Kidney (tissue), 14 donors: ENCODE measurements around the gene TBCB. TPM values are rescaled to one million over a fixed set of nuclear protein-coding genes. Genes with fewer than 3 reads are reported as not detected.
A peak's percentile ranks its signal among the peaks of the same experiment; 100 is the strongest.

ENCODE experiments used
- DNase-seq, 5 donors: peaks; one replicate each; pipeline ENCODE4 v3.0.0-alpha.2; 2013 to 2020
- FAIRE-seq: peaks from 2 replicates; lab custom pipeline; 2012; peaks lifted over from hg19 to GRCh38; lab: Jason Lieb, UNC
- H3K27ac ChIP-seq, 2 donors: one replicate each; pipeline ENCODE4 v1.7.0; 2013; ENCODE audit warnings: low read depth in 2 of 2, low read length in 2 of 2, inconsistent platforms in 1 of 2
- H3K27me3 ChIP-seq: one replicate; pipeline ENCODE4 v1.7.1; 2013; ENCODE audit warnings: low read length, inconsistent platforms; ENCODE audit not compliant: control insufficient read depth, insufficient read depth
- H3K36me3 ChIP-seq, 3 donors: one replicate each; pipeline versions ENCODE4 v1.7.0 to v1.7.1; 2013; ENCODE audit warnings: low read length in 3 of 3, control low read depth in 1 of 3, inconsistent platforms in 1 of 3; ENCODE audit not compliant: insufficient read depth in 3 of 3, control insufficient read depth in 2 of 3
- H3K4me1 ChIP-seq, 3 donors: one replicate each; pipeline versions ENCODE4 v1.7.0 to v1.7.1; 2013; ENCODE audit warnings: low read length in 3 of 3, inconsistent platforms in 1 of 3, low read depth in 1 of 3; ENCODE audit not compliant: control insufficient read depth in 2 of 3, insufficient read depth in 2 of 3
- H3K4me3 ChIP-seq, 3 donors: one replicate each; pipeline versions ENCODE4 v1.7.0 to v1.8.1; 2013; ENCODE audit warnings: low read length in 3 of 3, control low read depth in 1 of 3, inconsistent platforms in 1 of 3
- H3K9ac ChIP-seq, 3 donors: one replicate each; pipeline versions ENCODE4 v1.7.0 to v1.7.1; 2013; ENCODE audit warnings: low read length in 3 of 3, control low read depth in 1 of 3, inconsistent platforms in 1 of 3
- H3K9me3 ChIP-seq, 3 donors: one replicate each; pipeline versions ENCODE4 v1.7.0 to v1.7.1; 2013; ENCODE audit warnings: low read length in 3 of 3, control low read depth in 1 of 3, inconsistent platforms in 1 of 3; ENCODE audit not compliant: control insufficient read depth in 2 of 3, insufficient read depth in 1 of 3
- intact Hi-C: fragments of 100-400 bp; cut with DNase I; formaldehyde crosslinking; loops from one replicate; pipeline ENCODE4 v1.11.1; 2022
- polyA plus RNA-seq: library from polyadenylated mRNA; stranded (reverse); fragments of 350-450 nt; fragmentation: Illumina TruSeq; extraction: RNeasy Lipid Tissue Mini Kit (QIAGEN cat#74804); gene quantifications from one replicate; pipeline ENCODE4 v1.2.3, GENCODE V29; 2014; ENCODE audit warnings: low read depth, low replicate concordance; ENCODE audit not compliant: insufficient read depth
- total RNA-seq: library from RNA; stranded (reverse); fragmentation: NEBNext Ultra II Directional; extraction: Animal tissue kit (Norgen Biotek cat#: 25700); gene quantifications from one replicate; pipeline ENCODE4 v1.2.1, GENCODE V29; 2021
- TF ChIP-seq, protein P1 (sequence below): IDR thresholded peaks from 3 replicates; pipeline ENCODE4 v1.5.1; 2012; ENCODE audit warnings: mild to moderate bottlenecking, moderate library complexity, borderline replicate concordance; ENCODE audit not compliant: insufficient read depth; ENCODE audit errors: extremely low read depth
- donor health status: control.
- donor health status: control.
- donor health status: control.
- donor health status: control.
- donor health status: control.
- donor health status: DM: yes; HTN: yes; CAD: no.
- donor health status: Normal renal cell carcinoma (clear cell type).

The TBCB gene
- total and polyA plus RNA-seq, 2 donors from 2014 or later: 144 to 242 TPM

- Histone ChIP-seq H3K36me3 (no peaks in the 10 kb centered on the region), H3K27ac (no peak overlapping the region), H3K4me3 (no peak overlapping the region), H3K9me3 (no peaks in the 10 kb centered on the region), H3K27me3 (no peaks in the 10 kb centered on the region), H3K4me1 (no peaks in the 10 kb centered on the region), H3K9ac (no peak overlapping the region)
- TF ChIP-seq, protein P1, sequence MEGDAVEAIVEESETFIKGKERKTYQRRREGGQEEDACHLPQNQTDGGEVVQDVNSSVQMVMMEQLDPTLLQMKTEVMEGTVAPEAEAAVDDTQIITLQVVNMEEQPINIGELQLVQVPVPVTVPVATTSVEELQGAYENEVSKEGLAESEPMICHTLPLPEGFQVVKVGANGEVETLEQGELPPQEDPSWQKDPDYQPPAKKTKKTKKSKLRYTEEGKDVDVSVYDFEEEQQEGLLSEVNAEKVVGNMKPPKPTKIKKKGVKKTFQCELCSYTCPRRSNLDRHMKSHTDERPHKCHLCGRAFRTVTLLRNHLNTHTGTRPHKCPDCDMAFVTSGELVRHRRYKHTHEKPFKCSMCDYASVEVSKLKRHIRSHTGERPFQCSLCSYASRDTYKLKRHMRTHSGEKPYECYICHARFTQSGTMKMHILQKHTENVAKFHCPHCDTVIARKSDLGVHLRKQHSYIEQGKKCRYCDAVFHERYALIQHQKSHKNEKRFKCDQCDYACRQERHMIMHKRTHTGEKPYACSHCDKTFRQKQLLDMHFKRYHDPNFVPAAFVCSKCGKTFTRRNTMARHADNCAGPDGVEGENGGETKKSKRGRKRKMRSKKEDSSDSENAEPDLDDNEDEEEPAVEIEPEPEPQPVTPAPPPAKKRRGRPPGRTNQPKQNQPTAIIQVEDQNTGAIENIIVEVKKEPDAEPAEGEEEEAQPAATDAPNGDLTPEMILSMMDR: no peak
- FAIRE-seq (no peak), DNase-seq (peak in 1 of 5 donors; percentile 5)
- intact Hi-C loops: no loop called here
Measured at GRCh38 chr19:36081385-36081784, 33.9 kb upstream of the TBCB start.

- intact Hi-C loops: no loop called here
- H3K9me3 ChIP-seq: no peaks in the 10 kb centered on the region
- H3K27me3 ChIP-seq: no peaks in the 10 kb centered on the region
- no peaks in the 10 kb centered on the region for H3K4me1 ChIP-seq
- TF ChIP-seq, protein P1: no peak
- no peak overlapping the region for H3K4me3 ChIP-seq
- H3K27ac ChIP-seq: no peak overlapping the region
- FAIRE-seq (no peak), DNase-seq (no peak)
- H3K36me3 ChIP-seq: no peaks in the 10 kb centered on the region
- H3K9ac ChIP-seq: no peak overlapping the region
Measured at GRCh38 chr19:36081894-36082293, 33.4 kb upstream of the TBCB start.

- Histone ChIP-seq H3K27me3 (no peaks in the 10 kb centered on the region), H3K36me3 (no peaks in the 10 kb centered on the region), H3K27ac (no peak overlapping the region), H3K9ac (no peak overlapping the region), H3K9me3 (no peaks in the 10 kb centered on the region), H3K4me3 (no peak overlapping the region), H3K4me1 (no peaks in the 10 kb centered on the region)
- intact Hi-C loops: no loop called here
- FAIRE-seq: no peak
- DNase-seq: no peak
- TF ChIP-seq, protein P1: no peak
Measured at GRCh38 chr19:36082916-36083315, 32.4 kb upstream of the TBCB start.
